H9 (cell line): Measurements from ENCODE around the gene CAPG. TPM values are rescaled to one million over a fixed set of nuclear protein-coding genes. Genes with fewer than 3 reads are reported as not detected.

Experiments used
- DNase-seq: peaks from one replicate; pipeline ENCODE4 v3.0.0-alpha.2; 2017
- H2AFZ ChIP-seq: one replicate; pipeline ENCODE4 v1.6.1; 2013; ENCODE audit warnings: mild to moderate bottlenecking, low read length, control low read depth, moderate library complexity
- H2AK5ac ChIP-seq: 2 replicates; pipeline ENCODE4 v1.6.1; 2013; ENCODE audit warnings: low read length, control low read depth, mixed read lengths; ENCODE audit not compliant: insufficient read length
- H2BK120ac ChIP-seq: one replicate; pipeline ENCODE4 v1.6.1; 2013; ENCODE audit warnings: low read depth, mild to moderate bottlenecking, low read length, control low read depth, inconsistent platforms; ENCODE audit not compliant: poor library complexity, severe bottlenecking
- H2BK12ac ChIP-seq: 2 replicates; pipeline ENCODE4 v1.6.1; 2013; ENCODE audit warnings: low read length, control low read depth, mixed read lengths, low read depth; ENCODE audit not compliant: insufficient read length
- H2BK15ac ChIP-seq: 2 replicates; pipeline ENCODE4 v1.6.1; 2013; ENCODE audit warnings: low read depth, low read length, control low read depth
- H2BK20ac ChIP-seq: one replicate; pipeline ENCODE4 v1.6.1; 2013; ENCODE audit warnings: low read depth, mild to moderate bottlenecking, low read length, control low read depth, inconsistent platforms; ENCODE audit not compliant: poor library complexity, severe bottlenecking
- H2BK5ac ChIP-seq: 2 replicates; pipeline ENCODE4 v1.6.1; 2013; ENCODE audit warnings: low read length, control low read depth, mixed read lengths; ENCODE audit not compliant: insufficient read length
- H3K14ac ChIP-seq: 2 replicates; pipeline ENCODE4 v1.6.1; 2013; ENCODE audit warnings: low read length, control low read depth; ENCODE audit not compliant: insufficient read depth
- H3K18ac ChIP-seq: 2 replicates; pipeline ENCODE4 v1.6.1; 2013; ENCODE audit warnings: low read depth, mild to moderate bottlenecking, mixed read lengths, low read length, control low read depth; ENCODE audit not compliant: insufficient read length
- H3K23ac ChIP-seq: 2 replicates; pipeline ENCODE4 v1.6.1; 2013; ENCODE audit warnings: low read length, control low read depth, mixed read lengths, low read depth; ENCODE audit not compliant: insufficient read length
- H3K23me2 ChIP-seq: 2 replicates; pipeline ENCODE4 v1.6.1; 2013; ENCODE audit warnings: low read depth, mild to moderate bottlenecking, mixed read lengths, low read length, control low read depth; ENCODE audit not compliant: insufficient read length, poor library complexity, severe bottlenecking
- H3K27ac ChIP-seq: 2 replicates; pipeline ENCODE4 v1.5.1; 2013; ENCODE audit warnings: low read length, control low read depth, mixed read lengths, low read depth; ENCODE audit not compliant: insufficient read length
- H3K27me3 ChIP-seq: 2 replicates; pipeline ENCODE4 v1.6.1; 2013; ENCODE audit warnings: low read length, control low read depth, inconsistent platforms; ENCODE audit not compliant: insufficient read depth
- H3K4ac ChIP-seq: 2 replicates; pipeline ENCODE4 v1.6.1; 2013; ENCODE audit warnings: low read depth, mild to moderate bottlenecking, control low read depth, inconsistent platforms, low read length, moderate library complexity
- H3K4me1 ChIP-seq: 2 replicates; pipeline ENCODE4 v1.6.1; 2013; ENCODE audit warnings: low read length, control low read depth, inconsistent platforms; ENCODE audit not compliant: insufficient read depth
- H3K4me2 ChIP-seq: 2 replicates; pipeline ENCODE4 v1.6.1; 2013; ENCODE audit warnings: low read length, control low read depth, mixed read lengths; ENCODE audit not compliant: insufficient read length, insufficient read depth
- H3K56ac ChIP-seq: 2 replicates; pipeline ENCODE4 v1.6.1; 2013; ENCODE audit warnings: low read depth, mild to moderate bottlenecking, mixed read lengths, low read length, control low read depth; ENCODE audit not compliant: insufficient read length
- H3K79me1 ChIP-seq: 2 replicates; pipeline ENCODE4 v1.6.1; 2013; ENCODE audit warnings: low read depth, mild to moderate bottlenecking, moderate library complexity, low read length, control low read depth, inconsistent platforms; ENCODE audit not compliant: insufficient read depth, poor library complexity, severe bottlenecking
- H3K79me2 ChIP-seq: 2 replicates; pipeline ENCODE4 v1.6.1; 2013; ENCODE audit warnings: low read length, control low read depth, inconsistent platforms; ENCODE audit not compliant: insufficient read depth
- H3K9ac ChIP-seq: 2 replicates; pipeline ENCODE4 v1.6.1; 2013; ENCODE audit warnings: low read length, control low read depth, mixed read lengths; ENCODE audit not compliant: insufficient read length; ENCODE audit errors: extremely low read depth
- H3K9me3 ChIP-seq: one replicate; pipeline ENCODE4 v1.6.1; 2013; ENCODE audit warnings: low read depth, low read length, inconsistent platforms; ENCODE audit not compliant: control insufficient read depth
- H3T11ph ChIP-seq: one replicate; pipeline ENCODE4 v1.6.1; 2013; ENCODE audit warnings: mild to moderate bottlenecking, low read length, control low read depth, inconsistent platforms
- H4K20me1 ChIP-seq: one replicate; pipeline ENCODE4 v1.6.1; 2013; ENCODE audit not compliant: control insufficient read depth, insufficient read length, insufficient read depth
- H4K5ac ChIP-seq: 2 replicates; pipeline ENCODE4 v1.6.1; 2013; ENCODE audit warnings: low read depth, mild to moderate bottlenecking, mixed read lengths, low read length, control low read depth; ENCODE audit not compliant: insufficient read length
- H4K8ac ChIP-seq: replicated peaks from 2 replicates; pipeline ENCODE4 v1.6.1; 2013; ENCODE audit warnings: low read length, control low read depth, mixed read lengths, low read depth; ENCODE audit not compliant: insufficient read length
- H4K91ac ChIP-seq: 2 replicates; pipeline ENCODE4 v1.6.1; 2013; ENCODE audit warnings: low read depth, mild to moderate bottlenecking, moderate library complexity, mixed read lengths, low read length, control low read depth; ENCODE audit not compliant: insufficient read length
- H3K27ac Mint-ChIP-seq, 3 experiments: 2 replicates in 2 of 3; 3 replicates in 1 of 3; pipeline ENCODE4 v1.8.0; 2020 to 2021; ENCODE audit warnings: mixed read lengths in 3 of 3, mild to moderate bottlenecking in 1 of 3, moderate library complexity in 1 of 3
- H3K27me3 Mint-ChIP-seq: 2 replicates; pipeline ENCODE4 v1.8.0; 2021; ENCODE audit warnings: low read depth, mild to moderate bottlenecking, moderate library complexity, mixed read lengths
- H3K36me3 Mint-ChIP-seq, 3 experiments: 2 replicates in 2 of 3; 3 replicates in 1 of 3; pipeline ENCODE4 v1.8.0; 2020 to 2021; ENCODE audit warnings: low read depth in 3 of 3, mixed read lengths in 3 of 3; ENCODE audit not compliant: insufficient read depth in 1 of 3
- H3K4me1 Mint-ChIP-seq, 2 experiments: 2 replicates each; pipeline ENCODE4 v1.8.0; 2020; ENCODE audit warnings: mixed read lengths in 2 of 2
- H3K4me3 Mint-ChIP-seq, 2 experiments: 2 replicates in 1 of 2; 3 replicates in 1 of 2; pipeline ENCODE4 v1.8.0; 2020 to 2021; ENCODE audit warnings: mild to moderate bottlenecking in 2 of 2, mixed read lengths in 2 of 2, moderate library complexity in 1 of 2
- H3K9me3 Mint-ChIP-seq, 2 experiments: 2 replicates in 1 of 2; 3 replicates in 1 of 2; pipeline ENCODE4 v1.8.0; 2020; ENCODE audit warnings: mild to moderate bottlenecking in 2 of 2, mixed read lengths in 2 of 2, moderate library complexity in 1 of 2
- CTCF ChIP-seq: fragments of 200-600 bp; sonication (generic); conservative IDR thresholded peaks from 3 replicates; pipeline ENCODE4 v1.8.0; 2021; ENCODE audit warnings: antibody characterized with exemption, mild to moderate bottlenecking
- WGBS: extraction: QIAGEN DNeasy Blood & Tissue Kit; methylation state at CpG from one replicate; pipeline ENCODE4 v1.1.7; 2013; ENCODE audit warnings: missing lambda C conversion rate, low lambda C conversion rate, mixed read lengths; ENCODE audit not compliant: insufficient read length; ENCODE audit errors: extremely low coverage; 5-methylcytosine and 5-hydroxymethylcytosine counted together
- total RNA-seq: library from RNA; stranded (reverse); gene quantifications from 2 replicates; pipeline ENCODE4 v1.2.1, GENCODE V29; 2021

CAPG gene
- total RNA-seq, 1 experiment from 2014 or later, result 72.8 TPM

DNA sequence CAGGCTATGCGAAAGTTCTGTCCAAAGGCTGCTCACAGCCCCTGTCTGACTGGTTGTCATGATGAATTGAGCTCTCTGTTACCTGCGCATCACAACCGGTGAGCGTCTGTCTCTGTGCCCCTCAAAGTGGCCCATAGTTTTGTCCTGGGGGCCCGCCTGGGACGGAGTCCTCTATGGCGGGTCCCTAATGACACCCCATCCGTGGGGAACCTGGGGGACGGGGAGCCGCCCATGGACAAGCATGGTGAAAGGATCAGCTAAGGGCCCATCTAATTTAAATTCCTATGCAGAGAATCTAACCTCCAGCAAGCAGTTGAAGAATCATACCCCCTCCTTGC, 55.1 kb downstream of the CAPG start:
- H2BK20ac ChIP-seq, result no peak overlapping the region
- H3T11ph ChIP-seq, result no peak overlapping the region
- H3K27me3 Mint-ChIP-seq, result no peaks in the 10 kb centered on the region
- peaks cover 12% of the 10 kb centered on the region for H3K23me2 ChIP-seq
- H4K91ac ChIP-seq, result no peak overlapping the region
- H3K36me3 Mint-ChIP-seq, result peaks cover 9 to 25% (median 10%) of the 10 kb centered on the region in 3 experiments; a peak in 6 of 7 replicates
- H3K79me2 ChIP-seq, result no peaks in the 10 kb centered on the region
- TF ChIP-seq CTCF, result no peak
- H3K9me3 ChIP-seq, result no peaks in the 10 kb centered on the region
- H3K4me1 ChIP-seq, result no peaks in the 10 kb centered on the region
- WGBS, result no CpG with 5 or more reads among the region's 10 CpGs
- no peak overlapping the region for H2AK5ac ChIP-seq
- H3K4me2 ChIP-seq, result peak overlapping the region; percentile 89
- H3K4me3 Mint-ChIP-seq, result peak overlapping the region; percentile 91 to 99
- no peak overlapping the region for H3K18ac ChIP-seq
- H3K27ac ChIP-seq, result no peak overlapping the region
- DNase-seq, result no peak
- no peaks in the 10 kb centered on the region for H3K9me3 Mint-ChIP-seq
- H4K20me1 ChIP-seq, result no peaks in the 10 kb centered on the region
- H3K79me1 ChIP-seq, result no peaks in the 10 kb centered on the region
- H2BK12ac ChIP-seq, result no peak overlapping the region
- no peak overlapping the region for H4K5ac ChIP-seq
- no peak overlapping the region for H2BK120ac ChIP-seq
- no peak overlapping the region for H3K23ac ChIP-seq
- no peak overlapping the region for H2BK15ac ChIP-seq
- H3K9ac ChIP-seq, result peak overlapping the region; percentile 71
- no peak overlapping the region for H4K8ac ChIP-seq
- H3K27me3 ChIP-seq, result no peaks in the 10 kb centered on the region
- no peak overlapping the region for H3K56ac ChIP-seq
- peak overlapping the region in 2 of 3 experiments; percentile 95; a peak in 6 of 7 replicates for H3K27ac Mint-ChIP-seq
- no peak overlapping the region for H3K4ac ChIP-seq
- no peak overlapping the region for H2BK5ac ChIP-seq
- peaks cover 5 to 12% of the 10 kb centered on the region in 2 experiments; a peak in 3 of 4 replicates for H3K4me1 Mint-ChIP-seq
- H3K14ac ChIP-seq, result no peak overlapping the region
- peak overlapping the region; percentile 56 for H2AFZ ChIP-seq
